Large intestine (tissue), 3 donors: Measurements from ENCODE around the gene CUX1. TPM values are rescaled to one million over a fixed set of nuclear protein-coding genes. Genes with fewer than 3 reads are reported as not detected.

ENCODE experiments used
- DNase-seq, 2 donors: peaks; one replicate each; pipeline versions ENCODE4 v3.0.0 to v3.0.0-alpha.2; 2013
- H3K27ac ChIP-seq: one replicate; pipeline ENCODE4 v1.5.1; 2013; ENCODE audit warnings: low read length
- H3K27me3 ChIP-seq: 2 replicates; pipeline ENCODE4 v1.6.1; 2013; ENCODE audit warnings: low read length; ENCODE audit not compliant: control insufficient read depth, insufficient read depth
- H3K36me3 ChIP-seq: 2 replicates; pipeline ENCODE4 v1.6.1; 2013; ENCODE audit warnings: low read length; ENCODE audit not compliant: control insufficient read depth, insufficient read depth
- H3K4me1 ChIP-seq: one replicate; pipeline ENCODE4 v1.6.1; 2013; ENCODE audit warnings: low read length; ENCODE audit not compliant: control insufficient read depth, insufficient read depth
- H3K4me3 ChIP-seq: one replicate; pipeline ENCODE4 v1.5.1; 2013; ENCODE audit warnings: low read length
- H3K9me3 ChIP-seq: one replicate; pipeline ENCODE4 v1.6.1; 2013; ENCODE audit warnings: mild to moderate bottlenecking, low read depth, low read length, moderate library complexity; ENCODE audit not compliant: control insufficient read depth
- WGBS: methylation state at CpG from one replicate; pipeline ENCODE4 v1.1.5; 2013; ENCODE audit warnings: low lambda C conversion rate; ENCODE audit not compliant: insufficient coverage; 5-methylcytosine and 5-hydroxymethylcytosine counted together
- polyA plus RNA-seq: library from polyadenylated mRNA; unstranded; fragments of 120-200 nt; gene quantifications from one replicate; pipeline ENCODE4 v1.2.1, GENCODE V29; 2013

The CUX1 gene
- polyA plus RNA-seq, 1 donor, result 72.9 TPM

DNA sequence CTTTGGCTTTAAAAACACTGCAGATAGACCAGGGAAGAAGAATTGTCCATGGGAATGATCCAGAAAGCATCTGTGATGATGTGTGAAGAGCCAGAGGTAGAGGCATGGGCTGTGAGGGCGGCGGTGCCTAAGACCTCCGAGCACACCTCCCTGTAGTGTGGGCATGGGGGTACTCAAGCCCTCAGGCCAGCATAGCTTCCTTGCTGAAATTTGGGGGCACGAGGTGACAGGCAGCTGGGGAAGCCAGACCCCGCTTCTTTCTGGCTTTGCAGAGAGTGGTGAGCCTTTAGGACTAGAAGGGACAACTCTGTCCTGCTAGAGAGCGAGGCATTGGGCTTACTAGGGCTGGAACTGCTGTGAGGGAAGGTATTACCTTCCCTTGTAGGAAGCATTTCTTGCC lies 281.6 kb downstream of the CUX1 start:
- no peak for DNase-seq
- peaks cover 40% of the 10 kb centered on the region for H3K36me3 ChIP-seq
- peak overlapping the region; percentile 37 for H3K27ac ChIP-seq
- H3K4me3 ChIP-seq, result no peak overlapping the region
- 100% methylated on average over 1 of the region's 6 CpGs for WGBS
- peaks cover 30% of the 10 kb centered on the region for H3K4me1 ChIP-seq
- no peaks in the 10 kb centered on the region for H3K9me3 ChIP-seq
- no peaks in the 10 kb centered on the region for H3K27me3 ChIP-seq

DNA sequence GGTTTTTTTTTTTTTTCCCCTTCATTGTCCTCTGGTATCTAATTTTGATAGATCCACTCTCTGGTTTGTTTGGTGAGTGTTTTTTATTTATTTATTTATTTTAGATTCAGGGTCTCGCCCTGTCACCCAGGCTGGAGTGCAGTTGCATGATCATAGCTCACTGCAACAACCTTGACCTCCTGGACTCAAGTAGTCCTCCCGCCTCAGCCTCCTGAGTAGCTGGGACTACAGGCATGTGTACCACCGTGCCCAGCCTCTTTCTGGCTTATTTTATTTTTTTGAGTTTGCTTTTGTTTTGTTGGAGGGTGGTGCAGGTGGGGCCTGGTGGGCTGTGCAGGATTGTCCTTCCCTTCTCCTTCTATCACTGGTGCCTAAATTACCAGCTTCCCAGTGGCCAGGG lies 282.0 kb downstream of the CUX1 start:
- Histone ChIP-seq H3K36me3 (peaks cover 45% of the 10 kb centered on the region), H3K4me1 (peaks cover 25% of the 10 kb centered on the region), H3K4me3 (no peak overlapping the region), H3K9me3 (no peaks in the 10 kb centered on the region), H3K27ac (no peak overlapping the region), H3K27me3 (no peaks in the 10 kb centered on the region)
- no peak for DNase-seq
- 100% methylated on average over 1 of the region's 3 CpGs for WGBS

DNA sequence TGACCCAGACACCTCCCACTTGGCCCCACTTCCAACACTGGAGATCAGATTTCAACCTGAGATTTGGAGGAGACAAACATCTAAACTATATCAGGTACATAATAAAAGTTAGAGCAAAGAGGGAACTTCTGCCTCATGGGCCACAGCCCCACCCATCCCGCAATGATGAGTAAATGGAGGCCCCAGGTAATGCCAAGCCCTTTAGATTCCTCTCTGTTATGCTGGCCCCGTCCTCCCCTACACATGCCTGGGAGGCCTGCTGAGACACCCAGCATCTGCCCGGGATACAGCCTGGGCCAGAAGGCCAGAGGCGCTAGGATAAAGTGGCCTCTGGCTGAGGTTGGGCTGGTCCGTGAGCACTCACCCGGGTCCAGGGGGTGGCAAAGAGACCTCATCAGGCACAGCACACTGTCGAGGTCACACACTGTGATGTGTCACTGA lies 283.7 kb downstream of the CUX1 start:
- H3K36me3 ChIP-seq, result peaks cover 57% of the 10 kb centered on the region

DNA sequence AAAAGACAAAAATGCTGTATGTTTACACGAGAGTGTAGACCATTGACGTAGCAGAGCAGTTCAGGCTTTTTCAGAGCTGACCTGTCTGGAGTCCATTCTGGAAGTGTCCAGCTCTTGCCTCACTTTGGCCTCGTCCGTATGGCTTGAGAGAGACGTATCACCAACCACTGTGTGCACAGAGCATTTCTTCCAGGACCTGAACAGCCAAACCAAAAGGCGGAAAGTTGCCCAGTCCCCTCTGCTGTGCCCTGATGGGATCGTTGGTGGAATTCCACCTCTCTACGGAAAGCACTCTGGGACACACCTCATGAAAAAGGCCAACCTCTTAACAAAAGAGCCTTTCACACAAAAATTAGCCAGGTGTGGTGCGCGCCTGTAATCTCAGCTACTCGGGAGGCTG lies 284.5 kb downstream of the CUX1 start:
- H3K27ac ChIP-seq, result no peak overlapping the region
- H3K27me3 ChIP-seq, result no peaks in the 10 kb centered on the region
- peaks cover 17% of the 10 kb centered on the region for H3K4me1 ChIP-seq
- H3K9me3 ChIP-seq, result no peaks in the 10 kb centered on the region
- no CpG with 5 or more reads among the region's 11 CpGs for WGBS
- H3K4me3 ChIP-seq, result no peak overlapping the region
- peaks cover 65% of the 10 kb centered on the region for H3K36me3 ChIP-seq
- DNase-seq, result no peak

More for the DNA sequence above, 283.7 kb downstream of the CUX1 start:
- no peaks in the 10 kb centered on the region for H3K27me3 ChIP-seq
- no peaks in the 10 kb centered on the region for H3K9me3 ChIP-seq
- H3K4me1 ChIP-seq, result peaks cover 24% of the 10 kb centered on the region
- no peak overlapping the region for H3K27ac ChIP-seq
- WGBS, result 100% methylated on average over 1 of the region's 7 CpGs
- DNase-seq, result no peak
- no peak overlapping the region for H3K4me3 ChIP-seq

DNA sequence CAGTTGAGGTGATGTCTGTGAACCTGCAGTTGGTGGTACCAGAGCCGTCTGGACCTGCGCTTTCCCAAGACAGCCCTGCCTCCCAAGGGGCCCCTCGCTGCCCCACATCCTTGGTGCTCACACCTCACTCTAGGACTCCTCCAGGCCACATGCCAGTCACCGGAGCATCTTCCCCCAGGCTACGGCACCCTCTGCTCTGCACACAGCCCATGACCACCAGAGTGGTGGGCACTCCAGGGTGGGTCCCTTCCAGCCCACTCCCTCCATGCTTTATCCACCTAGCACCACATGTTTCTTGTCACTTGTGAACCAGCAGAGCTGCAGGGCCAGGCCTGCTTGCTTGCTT lies 285.6 kb downstream of the CUX1 start:
- WGBS, result no CpG with 5 or more reads among the region's 5 CpGs
- no peak for DNase-seq
- peaks cover 70% of the 10 kb centered on the region for H3K36me3 ChIP-seq

DNA sequence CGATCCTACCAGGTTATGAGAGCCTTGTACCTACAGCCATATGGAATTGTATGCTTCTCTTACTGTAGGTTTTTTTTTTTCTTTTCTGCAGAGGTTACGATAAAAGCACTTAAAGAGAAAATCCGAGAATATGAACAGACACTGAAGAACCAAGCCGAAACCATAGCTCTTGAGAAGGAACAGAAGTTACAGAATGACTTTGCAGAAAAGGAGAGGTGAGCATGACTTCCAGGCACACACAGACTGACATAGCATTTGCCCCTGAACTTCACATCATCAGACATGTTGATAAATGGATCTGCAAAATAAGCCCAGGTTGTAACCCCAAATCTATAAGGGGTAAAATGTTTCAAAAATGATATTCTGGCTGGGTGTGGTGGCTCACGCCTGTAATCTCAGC lies 286.8 kb downstream of the CUX1 start:
- Histone ChIP-seq H3K4me3 (no peak overlapping the region), H3K27me3 (no peaks in the 10 kb centered on the region), H3K9me3 (no peaks in the 10 kb centered on the region), H3K4me1 (peaks cover under 1% of the 10 kb centered on the region), H3K27ac (no peak overlapping the region), H3K36me3 (peaks cover 70% of the 10 kb centered on the region)
- 100% methylated on average over 1 of the region's 5 CpGs for WGBS
- DNase-seq, result no peak

More for the DNA sequence above, 285.6 kb downstream of the CUX1 start:
- no peaks in the 10 kb centered on the region for H3K9me3 ChIP-seq
- no peaks in the 10 kb centered on the region for H3K27me3 ChIP-seq
- no peak overlapping the region for H3K4me3 ChIP-seq
- no peak overlapping the region for H3K27ac ChIP-seq
- H3K4me1 ChIP-seq, result peaks cover 11% of the 10 kb centered on the region

DNA sequence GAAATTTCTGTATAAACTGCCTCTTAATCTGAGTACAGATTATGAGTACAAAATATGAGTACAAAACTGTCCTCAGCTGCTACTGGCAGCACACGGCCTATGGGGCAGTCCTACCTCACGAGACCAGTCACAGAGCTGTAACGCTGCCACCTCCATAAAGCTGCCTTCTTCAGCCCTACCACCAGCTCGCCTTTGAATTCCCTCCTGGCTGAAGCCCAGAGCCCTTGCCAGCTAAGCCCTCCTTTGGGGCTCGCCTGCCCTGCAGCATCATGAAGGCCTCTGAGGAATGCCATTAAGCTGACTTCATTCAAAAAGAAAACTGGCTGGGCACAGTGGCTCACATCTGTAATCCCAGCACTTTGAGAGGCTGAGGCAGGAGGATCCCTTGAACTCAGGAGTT lies 289.2 kb downstream of the CUX1 start:
- Histone ChIP-seq H3K9me3 (peaks cover 4% of the 10 kb centered on the region), H3K27ac (no peak overlapping the region), H3K36me3 (peaks cover 60% of the 10 kb centered on the region), H3K4me1 (no peaks in the 10 kb centered on the region), H3K27me3 (no peaks in the 10 kb centered on the region), H3K4me3 (no peak overlapping the region)
- DNase-seq, result no peak
- no CpG with 5 or more reads among the region's 5 CpGs for WGBS

DNA sequence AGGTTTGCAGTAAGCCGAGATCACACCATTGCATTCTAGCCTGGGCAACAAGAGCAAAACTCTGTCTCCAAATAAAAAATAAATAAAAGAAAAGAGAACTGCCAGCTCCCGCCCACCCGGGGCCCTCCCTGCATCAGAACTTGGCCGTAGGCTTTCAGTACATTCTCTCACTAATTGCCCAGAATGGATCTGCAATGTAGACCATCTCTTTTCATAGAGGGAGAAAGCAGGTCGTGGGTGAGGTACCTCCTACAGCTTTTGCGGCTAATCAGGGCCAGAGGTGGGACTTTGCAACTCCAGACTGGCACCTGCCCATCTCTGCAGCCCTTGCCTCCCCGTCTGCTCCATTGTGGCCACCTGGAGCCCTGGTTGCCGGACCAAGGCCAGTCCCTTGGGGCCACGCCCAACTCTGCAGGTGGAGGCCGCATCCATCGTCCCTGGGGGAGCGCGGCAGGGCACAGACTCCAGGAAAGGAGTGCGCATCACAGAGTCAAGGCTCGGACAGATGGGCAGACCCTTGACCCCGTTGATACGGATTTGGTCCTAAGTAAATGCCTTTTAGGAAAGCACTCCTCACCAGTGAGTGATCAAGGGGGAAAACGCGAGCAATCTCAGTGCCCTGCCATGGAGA lies 290.2 kb downstream of the CUX1 start:
- Histone ChIP-seq H3K36me3 (peaks cover 53% of the 10 kb centered on the region), H3K9me3 (peaks cover 5% of the 10 kb centered on the region), H3K27me3 (no peaks in the 10 kb centered on the region), H3K27ac (no peak overlapping the region), H3K4me1 (no peaks in the 10 kb centered on the region), H3K4me3 (no peak overlapping the region)
- DNase-seq, result no peak
- WGBS, result no CpG with 5 or more reads among the region's 19 CpGs

DNA sequence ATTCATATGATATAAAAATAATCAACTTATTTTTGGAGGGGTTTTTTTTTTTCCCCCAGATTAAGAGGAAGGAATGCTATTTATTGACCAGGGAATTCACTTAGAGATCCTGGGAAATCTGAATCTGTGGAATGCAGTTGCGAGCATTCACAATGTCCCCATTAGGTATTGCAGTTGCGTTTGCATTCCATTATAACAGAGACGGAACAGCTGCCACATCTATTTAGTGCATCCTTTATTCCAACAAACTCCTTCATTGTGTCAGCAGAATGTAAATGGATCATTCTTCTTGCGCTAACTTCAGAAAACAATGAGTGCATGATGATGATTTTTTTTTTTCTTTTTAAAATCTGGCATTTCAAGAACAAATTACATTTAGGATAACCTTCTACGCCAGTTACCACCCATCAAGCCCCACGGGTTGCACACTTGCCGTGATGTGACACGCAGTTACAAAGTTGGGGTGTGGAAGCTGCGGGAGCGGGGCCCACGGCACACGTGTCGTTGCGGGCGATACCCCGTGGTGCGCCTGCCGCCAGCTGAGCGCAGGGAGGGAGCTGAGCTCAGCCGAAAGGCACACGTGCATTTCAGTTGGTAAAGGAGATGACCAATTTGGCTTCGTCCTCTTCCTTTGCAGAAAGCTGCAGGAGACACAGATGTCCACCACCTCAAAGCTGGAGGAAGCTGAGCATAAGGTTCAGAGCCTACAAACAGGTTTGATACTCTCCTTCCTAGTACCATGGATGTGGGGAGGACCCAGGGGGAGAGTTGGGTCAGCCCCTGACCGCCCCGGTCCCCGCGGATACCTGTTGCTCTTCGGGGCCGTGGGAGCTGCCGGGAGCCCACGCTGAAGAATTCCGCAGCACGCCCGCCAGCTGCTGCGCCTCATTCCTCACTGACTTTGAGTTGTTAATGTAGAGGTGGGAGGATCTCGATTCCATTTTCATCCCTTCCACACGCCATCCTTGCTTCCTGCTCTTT lies 293.9 kb downstream of the CUX1 start:
- Histone ChIP-seq H3K36me3 (peaks cover 54% of the 10 kb centered on the region), H3K4me3 (no peak overlapping the region), H3K4me1 (no peaks in the 10 kb centered on the region), H3K9me3 (peaks cover 5% of the 10 kb centered on the region), H3K27ac (no peak overlapping the region), H3K27me3 (no peaks in the 10 kb centered on the region)
- no peak for DNase-seq
- WGBS, result 80% methylated on average over 4 of the region's 36 CpGs

DNA sequence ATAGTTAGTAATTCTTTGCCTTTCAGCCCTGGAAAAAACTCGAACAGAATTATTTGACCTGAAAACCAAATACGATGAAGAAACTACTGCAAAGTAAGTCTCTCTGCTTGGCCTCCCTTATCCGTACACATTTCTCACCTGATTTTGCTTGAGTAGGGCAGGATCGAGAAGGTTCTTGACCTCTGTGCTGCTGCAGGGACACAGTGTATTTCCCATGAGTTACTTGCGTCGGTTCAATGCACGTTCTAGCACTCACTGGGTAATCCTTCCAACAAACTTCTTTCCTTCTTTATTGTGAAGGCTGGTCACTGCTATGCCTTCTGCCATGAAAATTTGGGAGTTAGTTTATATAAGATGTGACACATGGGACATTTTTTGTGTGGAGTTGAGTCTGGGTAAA lies 297.8 kb downstream of the CUX1 start:
- no peak for DNase-seq
- H3K27ac ChIP-seq, result no peak overlapping the region
- H3K4me3 ChIP-seq, result no peak overlapping the region
- no peaks in the 10 kb centered on the region for H3K4me1 ChIP-seq
- peaks cover 62% of the 10 kb centered on the region for H3K36me3 ChIP-seq
- H3K27me3 ChIP-seq, result no peaks in the 10 kb centered on the region
- peaks cover 5% of the 10 kb centered on the region for H3K9me3 ChIP-seq
- WGBS, result no CpG with 5 or more reads among the region's 7 CpGs
